DND-41 (cell line): ENCODE results near the gene PLSCR4.

Experiments
- ATAC-seq: fragments of 200-7000 bp; cut with Tn5 transposase; 3 replicates; pipeline ENCODE4 v1.9.1; 2021; ENCODE audit warnings: low read depth; ENCODE audit not compliant: insufficient read depth
- DNase-seq: peaks from one replicate; pipeline ENCODE4 v3.0.0-alpha.2; 2020
- H2AFZ ChIP-seq: 2 replicates; pipeline ENCODE4 v1.6.0; 2012; ENCODE audit warnings: low read depth, low read length
- H3K27ac ChIP-seq: 2 replicates; pipeline ENCODE4 v1.5.1; 2012; ENCODE audit warnings: low read length, inconsistent platforms
- H3K27me3 ChIP-seq: fragments of 200-600 bp; sonication (generic); 2 replicates; pipeline ENCODE4 v1.6.0; 2012; ENCODE audit warnings: low read length, mild to moderate bottlenecking, inconsistent platforms; ENCODE audit not compliant: insufficient read depth, poor library complexity
- H3K36me3 ChIP-seq: 2 replicates; pipeline ENCODE4 v1.5.1; 2012; ENCODE audit warnings: low read length, inconsistent platforms; ENCODE audit not compliant: insufficient read depth
- H3K4me1 ChIP-seq: 2 replicates; pipeline ENCODE4 v1.5.1; 2012; ENCODE audit warnings: mild to moderate bottlenecking, low read length; ENCODE audit not compliant: insufficient read depth
- H3K4me2 ChIP-seq: 2 replicates; pipeline ENCODE4 v1.6.0; 2012; ENCODE audit warnings: mild to moderate bottlenecking, moderate library complexity, low read length, inconsistent platforms; ENCODE audit not compliant: insufficient read depth
- H3K4me3 ChIP-seq, 2 experiments: fragments of 200-600 bp in 1 of 2; shearing (Covaris generic) in 1 of 2; 2 replicates each; pipeline ENCODE4 v1.5.1; 2012 to 2016; ENCODE audit warnings: inconsistent platforms in 2 of 2, low read length in 2 of 2, mild to moderate bottlenecking in 2 of 2, low read depth in 1 of 2, moderate library complexity in 1 of 2
- H3K79me2 ChIP-seq: 2 replicates; pipeline ENCODE4 v1.6.0; 2012; ENCODE audit warnings: low read length, inconsistent platforms; ENCODE audit not compliant: insufficient read depth
- H3K9ac ChIP-seq: 2 replicates; pipeline ENCODE4 v1.6.0; 2012; ENCODE audit warnings: low read depth, mild to moderate bottlenecking, inconsistent platforms, low read length, moderate library complexity
- H3K9me3 ChIP-seq: 2 replicates; pipeline ENCODE4 v1.5.1; 2012; ENCODE audit warnings: low read length, moderate library complexity, mild to moderate bottlenecking, inconsistent platforms; ENCODE audit not compliant: insufficient read depth, severe bottlenecking
- H4K20me1 ChIP-seq: 2 replicates; pipeline ENCODE4 v1.6.0; 2012; ENCODE audit warnings: low read length; ENCODE audit not compliant: insufficient read depth
- EZH2 ChIP-seq: IDR thresholded peaks from 3 replicates; pipeline ENCODE4 v1.6.1; 2012; ENCODE audit warnings: borderline replicate concordance, low read depth, mild to moderate bottlenecking, moderate library complexity, low read length, inconsistent platforms; ENCODE audit not compliant: severe bottlenecking
- TF ChIP-seq, protein P1 (sequence below): IDR thresholded peaks from 2 replicates; pipeline ENCODE4 v1.5.1; 2012; ENCODE audit warnings: borderline replicate concordance, low read length, moderate library complexity, mild to moderate bottlenecking; ENCODE audit not compliant: poor library complexity, severe bottlenecking; ENCODE audit errors: extremely low read depth

PLSCR4 gene

DNA sequence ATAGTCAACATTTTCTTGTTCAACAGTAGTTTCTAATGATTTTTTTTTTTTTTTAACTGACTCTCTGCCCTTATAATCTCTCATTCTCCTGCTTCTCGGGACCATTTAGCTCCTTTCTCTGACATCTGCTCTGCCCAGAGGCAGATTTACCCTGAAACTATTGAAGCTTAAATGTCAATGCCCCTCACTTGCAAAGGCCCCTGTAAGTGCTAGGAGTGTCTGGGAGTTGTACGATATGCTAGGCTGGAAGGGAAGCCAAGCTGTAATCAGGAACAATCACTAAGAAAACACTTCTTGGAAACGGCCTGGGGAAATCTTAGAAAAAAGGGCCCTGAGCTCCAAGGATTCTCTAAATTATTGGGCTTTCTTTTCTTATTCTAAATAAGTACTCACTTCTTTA is 84.1 kb downstream of the PLSCR4 start:
- Histone ChIP-seq H3K79me2 (no peaks in the 10 kb centered on the region), H3K36me3 (no peaks in the 10 kb centered on the region), H3K9ac (no peak overlapping the region), H3K4me1 (no peaks in the 10 kb centered on the region), H2AFZ (no peak overlapping the region), H4K20me1 (no peaks in the 10 kb centered on the region), H3K9me3 (no peaks in the 10 kb centered on the region), H3K4me3 (no peak overlapping the region), H3K27me3 (no peaks in the 10 kb centered on the region), H3K27ac (no peak overlapping the region), H3K4me2 (no peak overlapping the region)
- TF ChIP-seq, protein P1, sequence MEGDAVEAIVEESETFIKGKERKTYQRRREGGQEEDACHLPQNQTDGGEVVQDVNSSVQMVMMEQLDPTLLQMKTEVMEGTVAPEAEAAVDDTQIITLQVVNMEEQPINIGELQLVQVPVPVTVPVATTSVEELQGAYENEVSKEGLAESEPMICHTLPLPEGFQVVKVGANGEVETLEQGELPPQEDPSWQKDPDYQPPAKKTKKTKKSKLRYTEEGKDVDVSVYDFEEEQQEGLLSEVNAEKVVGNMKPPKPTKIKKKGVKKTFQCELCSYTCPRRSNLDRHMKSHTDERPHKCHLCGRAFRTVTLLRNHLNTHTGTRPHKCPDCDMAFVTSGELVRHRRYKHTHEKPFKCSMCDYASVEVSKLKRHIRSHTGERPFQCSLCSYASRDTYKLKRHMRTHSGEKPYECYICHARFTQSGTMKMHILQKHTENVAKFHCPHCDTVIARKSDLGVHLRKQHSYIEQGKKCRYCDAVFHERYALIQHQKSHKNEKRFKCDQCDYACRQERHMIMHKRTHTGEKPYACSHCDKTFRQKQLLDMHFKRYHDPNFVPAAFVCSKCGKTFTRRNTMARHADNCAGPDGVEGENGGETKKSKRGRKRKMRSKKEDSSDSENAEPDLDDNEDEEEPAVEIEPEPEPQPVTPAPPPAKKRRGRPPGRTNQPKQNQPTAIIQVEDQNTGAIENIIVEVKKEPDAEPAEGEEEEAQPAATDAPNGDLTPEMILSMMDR: no peak
- TF ChIP-seq EZH2: no peak
- DNase-seq: no peak
- ATAC-seq: no peak

DNA sequence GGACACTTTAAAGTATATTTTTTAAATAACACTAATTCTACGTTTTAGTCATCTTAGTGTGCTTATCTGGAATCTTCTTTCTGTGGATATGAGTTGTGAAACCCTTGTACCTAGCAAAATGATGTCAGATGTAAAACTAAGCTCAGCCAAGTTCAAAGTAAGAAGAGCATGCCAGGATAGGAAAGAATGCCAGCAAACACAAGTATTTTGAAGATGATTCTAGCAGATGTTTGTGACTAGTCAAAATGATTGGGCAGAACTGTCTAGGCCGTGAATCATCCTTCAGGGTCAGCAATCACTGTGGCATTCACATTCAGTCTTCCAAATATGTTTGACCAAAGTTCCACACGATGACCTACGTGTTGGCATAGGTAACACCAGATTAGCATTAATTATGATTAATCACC is 84.5 kb downstream of the PLSCR4 start:
- H2AFZ ChIP-seq: no peak overlapping the region
- TF ChIP-seq, protein P1: no peak
- no peak for TF ChIP-seq EZH2
- no peak overlapping the region for H3K9ac ChIP-seq
- no peaks in the 10 kb centered on the region for H3K4me1 ChIP-seq
- H3K27ac ChIP-seq: no peak overlapping the region
- DNase-seq (no peak), ATAC-seq (no peak)
- H3K27me3 ChIP-seq: no peaks in the 10 kb centered on the region
- no peak overlapping the region for H3K4me3 ChIP-seq
- no peaks in the 10 kb centered on the region for H3K79me2 ChIP-seq
- no peak overlapping the region for H3K4me2 ChIP-seq
- H3K36me3 ChIP-seq: no peaks in the 10 kb centered on the region
- H3K9me3 ChIP-seq: no peaks in the 10 kb centered on the region
- H4K20me1 ChIP-seq: no peaks in the 10 kb centered on the region

DNA sequence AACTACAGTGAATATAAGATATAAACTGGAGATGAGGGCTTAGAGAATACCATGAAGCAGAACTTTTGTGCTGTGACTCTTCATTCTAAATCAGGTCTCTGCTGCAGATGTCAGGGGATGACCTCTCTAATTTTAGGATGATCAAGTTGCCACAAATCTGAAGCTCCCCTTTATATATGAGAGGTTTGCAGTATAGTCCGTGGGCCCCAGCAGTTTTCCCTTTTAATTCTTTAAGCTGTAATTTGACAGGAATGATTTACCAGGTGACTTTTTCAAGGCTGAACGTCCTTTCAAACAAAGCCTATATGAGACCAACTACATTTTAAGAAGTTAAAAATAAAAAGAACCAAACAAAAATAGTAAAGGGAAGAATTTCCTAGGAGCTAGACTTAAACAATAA is 85.0 kb downstream of the PLSCR4 start:
- ATAC-seq: no peak
- no peak overlapping the region for H3K9ac ChIP-seq
- no peaks in the 10 kb centered on the region for H3K79me2 ChIP-seq
- H3K27ac ChIP-seq: no peak overlapping the region
- no peak overlapping the region for H2AFZ ChIP-seq
- no peaks in the 10 kb centered on the region for H4K20me1 ChIP-seq
- no peak for DNase-seq
- no peaks in the 10 kb centered on the region for H3K36me3 ChIP-seq
- H3K4me3 ChIP-seq: no peak overlapping the region
- no peak overlapping the region for H3K4me2 ChIP-seq
- TF ChIP-seq, protein P1: no peak
- no peak for TF ChIP-seq EZH2
- H3K4me1 ChIP-seq: no peaks in the 10 kb centered on the region
- no peaks in the 10 kb centered on the region for H3K9me3 ChIP-seq
- H3K27me3 ChIP-seq: no peaks in the 10 kb centered on the region
